T-helper 2 cell treated with Interferon-gamma antibody and Interleukin-4, amounts not matched to agents 5 μg/mL and 100 μg/mL, for 36 hours (primary cell): Measurements from ENCODE around the gene FAM171A1.

Source experiments
- DNase-seq: peaks from one replicate; pipeline ENCODE4 v3.0.0; 2021; ENCODE audit warnings: low spot score
- H3K27ac Mint-ChIP-seq: one replicate; pipeline ENCODE4 v1.8.0; 2021; ENCODE audit warnings: mild to moderate bottlenecking, mixed read lengths
- H3K27me3 Mint-ChIP-seq: one replicate; pipeline ENCODE4 v1.8.0; 2021; ENCODE audit warnings: low read depth, mixed read lengths
- H3K36me3 Mint-ChIP-seq: one replicate; pipeline ENCODE4 v1.8.0; 2021; ENCODE audit warnings: low read depth, mixed read lengths
- H3K4me1 Mint-ChIP-seq: one replicate; pipeline ENCODE4 v1.8.0; 2021; ENCODE audit warnings: low read depth, mixed read lengths
- H3K4me3 Mint-ChIP-seq: one replicate; pipeline ENCODE4 v1.8.0; 2022; ENCODE audit warnings: mild to moderate bottlenecking, moderate library complexity, mixed read lengths
- H3K9me3 Mint-ChIP-seq: one replicate; pipeline ENCODE4 v1.8.0; 2021; ENCODE audit warnings: mixed read lengths

FAM171A1 gene

DNA sequence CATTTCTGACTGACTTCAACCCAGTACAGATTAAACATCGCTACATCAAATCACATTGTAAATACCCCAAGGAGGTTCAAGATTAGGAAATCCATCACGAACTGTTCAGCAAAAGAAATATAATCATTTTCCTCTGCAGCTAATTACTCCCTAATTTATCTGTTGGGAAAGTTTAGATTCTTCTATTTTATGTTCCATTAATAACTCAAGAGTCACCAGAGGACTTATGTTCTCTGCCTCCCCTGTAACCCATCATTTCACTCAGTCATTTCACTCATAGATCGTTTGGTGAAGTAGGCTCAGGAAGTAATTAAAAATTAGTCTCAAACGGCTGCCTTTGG is 45.2 kb downstream of the FAM171A1 start:
- H3K27ac Mint-ChIP-seq = no peak overlapping the region
- peaks cover 3% of the 10 kb centered on the region for H3K4me1 Mint-ChIP-seq
- no peaks in the 10 kb centered on the region for H3K36me3 Mint-ChIP-seq
- no peak overlapping the region for H3K4me3 Mint-ChIP-seq
- DNase-seq = no peak
- no peaks in the 10 kb centered on the region for H3K9me3 Mint-ChIP-seq
- H3K27me3 Mint-ChIP-seq = peaks cover 9% of the 10 kb centered on the region

DNA sequence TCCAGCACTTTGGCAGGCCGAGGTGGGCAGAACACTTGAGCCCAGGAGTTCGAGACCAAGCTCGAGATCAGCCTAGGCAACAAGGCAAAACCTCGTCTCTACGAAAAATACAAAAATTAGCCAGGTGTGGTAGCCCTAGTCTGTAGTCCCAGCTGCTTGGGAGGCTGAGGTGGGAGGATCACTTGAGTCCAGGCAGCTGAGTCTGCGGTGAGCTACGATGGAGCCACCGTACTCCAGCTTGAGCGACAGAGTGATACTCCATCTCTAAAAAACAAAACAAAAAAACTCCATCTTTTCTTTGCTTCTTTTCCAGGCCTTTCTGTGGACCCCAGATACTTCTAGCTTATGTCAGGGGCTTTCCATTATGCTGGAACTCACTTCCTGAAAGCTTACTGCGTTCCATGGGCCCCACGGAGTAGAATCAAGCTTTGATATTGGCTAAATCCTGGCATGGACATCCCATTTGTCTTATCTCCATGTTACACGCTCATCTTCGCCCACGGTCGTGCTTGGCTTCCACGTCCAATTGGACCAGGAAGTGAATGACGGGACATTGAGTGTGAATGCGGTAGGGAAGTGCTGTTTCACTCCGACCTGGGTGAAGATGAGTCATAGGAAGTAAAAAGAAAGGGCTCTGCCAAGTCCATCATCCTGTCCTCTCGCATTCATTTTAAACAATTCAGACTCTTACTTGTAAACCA is 45.7 kb downstream of the FAM171A1 start:
- H3K9me3 Mint-ChIP-seq = no peaks in the 10 kb centered on the region
- no peak for DNase-seq
- no peak overlapping the region for H3K27ac Mint-ChIP-seq
- H3K27me3 Mint-ChIP-seq = peaks cover 9% of the 10 kb centered on the region
- H3K4me3 Mint-ChIP-seq = no peak overlapping the region
- H3K4me1 Mint-ChIP-seq = peaks cover 3% of the 10 kb centered on the region
- H3K36me3 Mint-ChIP-seq = no peaks in the 10 kb centered on the region

DNA sequence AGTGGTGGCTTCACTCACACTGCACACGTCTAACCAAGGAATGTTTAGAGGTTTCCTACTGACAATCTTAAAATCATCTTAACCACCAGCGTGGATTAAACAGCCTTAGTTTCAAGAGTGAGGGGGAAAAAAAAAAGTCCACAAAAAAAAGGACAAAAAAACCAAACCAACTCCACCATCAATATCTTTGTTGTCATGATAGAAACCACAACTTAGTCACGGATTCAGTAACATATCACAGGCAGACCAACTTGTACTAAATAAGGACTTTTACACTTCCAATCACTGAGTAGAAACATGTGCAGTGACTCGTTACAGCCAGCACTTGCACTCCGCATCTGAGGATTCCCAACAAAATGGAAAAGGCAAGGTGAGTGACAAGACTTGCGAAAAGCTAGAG is 46.5 kb downstream of the FAM171A1 start:
- no peaks in the 10 kb centered on the region for H3K9me3 Mint-ChIP-seq
- no peak overlapping the region for H3K27ac Mint-ChIP-seq
- no peak overlapping the region for H3K4me3 Mint-ChIP-seq
- peaks cover 3% of the 10 kb centered on the region for H3K4me1 Mint-ChIP-seq
- H3K27me3 Mint-ChIP-seq = peaks cover 9% of the 10 kb centered on the region
- no peak for DNase-seq
- no peaks in the 10 kb centered on the region for H3K36me3 Mint-ChIP-seq

DNA sequence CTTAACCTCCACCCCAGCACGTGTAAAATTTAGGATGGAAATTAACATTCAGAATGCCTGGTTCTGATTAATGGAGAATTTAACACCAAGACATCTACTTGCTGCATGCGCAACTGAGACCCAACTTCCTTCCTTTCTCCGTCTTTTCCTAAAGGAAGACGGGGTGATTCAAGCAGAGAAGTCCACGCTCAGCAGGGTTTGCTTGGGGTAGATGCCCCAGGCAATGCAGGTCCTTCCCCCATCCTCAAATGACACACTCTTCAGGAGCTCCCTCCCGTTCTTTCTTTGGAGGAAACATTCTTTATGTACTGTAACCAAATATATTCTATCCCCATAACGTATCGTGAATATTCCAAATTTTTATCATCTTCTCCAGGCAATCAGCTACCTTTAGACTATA is 47.0 kb downstream of the FAM171A1 start:
- Mint-ChIP-seq H3K9me3 (no peaks in the 10 kb centered on the region), H3K27ac (no peak overlapping the region), H3K36me3 (no peaks in the 10 kb centered on the region), H3K27me3 (peaks cover 9% of the 10 kb centered on the region), H3K4me1 (peaks cover 3% of the 10 kb centered on the region), H3K4me3 (no peak overlapping the region)
- no peak for DNase-seq

DNA sequence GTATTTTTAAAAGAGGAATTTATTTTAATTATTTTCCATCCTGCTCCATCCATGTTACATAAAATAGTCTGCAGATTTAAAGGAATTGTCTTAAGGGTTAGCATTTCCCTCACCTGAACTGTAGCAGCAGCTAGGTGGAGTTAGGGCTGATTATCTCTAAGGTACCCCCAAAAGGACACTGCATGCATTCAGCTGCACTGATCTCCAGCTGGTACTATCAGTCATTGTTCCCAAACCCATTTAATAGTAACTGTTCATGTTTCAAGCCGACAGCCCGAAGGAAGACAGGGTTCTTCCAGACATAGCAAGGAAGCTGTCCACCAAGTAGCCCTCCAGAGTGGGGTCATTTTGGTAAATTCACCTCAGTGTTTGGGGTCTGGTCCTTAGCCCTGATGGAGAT is 48.7 kb downstream of the FAM171A1 start:
- no peak overlapping the region for H3K27ac Mint-ChIP-seq

DNA sequence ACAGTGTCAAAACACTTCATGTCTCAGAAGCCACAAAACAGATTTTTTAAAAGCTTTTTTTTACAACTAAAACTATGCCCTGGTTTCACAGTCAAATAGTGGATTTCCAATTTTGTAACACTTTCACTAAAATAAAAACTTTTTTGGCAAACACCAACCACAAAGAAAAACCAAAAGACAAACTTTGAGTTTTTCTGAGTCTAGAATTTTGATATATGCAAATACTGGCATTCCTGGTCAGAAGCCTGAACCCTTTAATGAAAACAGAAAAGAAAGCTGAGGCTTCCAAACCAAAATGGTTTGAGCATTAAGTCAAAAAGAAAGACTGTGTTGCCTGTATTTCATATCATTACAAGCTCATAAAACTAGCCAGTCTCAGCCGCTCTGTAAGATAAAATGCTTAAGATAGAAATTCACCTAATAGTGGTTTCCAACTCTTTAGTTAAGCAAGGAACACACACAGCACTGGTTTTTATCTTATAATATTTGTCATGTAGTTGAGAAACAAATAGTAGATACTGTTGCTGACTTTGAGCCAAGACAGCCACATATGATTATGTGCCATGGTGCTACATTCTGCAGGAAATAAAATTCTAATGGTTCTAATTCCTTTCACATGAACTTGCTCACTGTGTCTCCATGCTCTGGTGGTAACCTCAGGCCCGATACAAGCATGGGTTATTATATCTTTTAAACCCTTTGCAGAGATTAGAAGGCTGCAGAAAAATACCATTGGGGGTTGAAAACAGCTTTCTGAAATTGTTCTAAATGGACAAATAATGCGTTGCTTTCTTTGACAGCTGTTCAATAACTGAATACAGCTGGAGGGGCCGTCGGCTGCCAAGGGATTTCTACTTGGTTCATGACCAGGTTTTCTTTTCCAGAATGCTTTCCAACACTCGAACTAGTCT is 49.4 kb downstream of the FAM171A1 start:
- DNase-seq = no peak
- peaks cover 3% of the 10 kb centered on the region for H3K4me1 Mint-ChIP-seq
- no peaks in the 10 kb centered on the region for H3K9me3 Mint-ChIP-seq
- H3K4me3 Mint-ChIP-seq = no peak overlapping the region
- H3K36me3 Mint-ChIP-seq = no peaks in the 10 kb centered on the region
- H3K27me3 Mint-ChIP-seq = peaks cover 9% of the 10 kb centered on the region
- H3K27ac Mint-ChIP-seq = no peak overlapping the region

More for the DNA sequence above, 48.7 kb downstream of the FAM171A1 start:
- H3K27me3 Mint-ChIP-seq = peaks cover 9% of the 10 kb centered on the region
- H3K4me1 Mint-ChIP-seq = peaks cover 3% of the 10 kb centered on the region
- H3K36me3 Mint-ChIP-seq = no peaks in the 10 kb centered on the region
- DNase-seq = no peak
- no peak overlapping the region for H3K4me3 Mint-ChIP-seq
- H3K9me3 Mint-ChIP-seq = no peaks in the 10 kb centered on the region

DNA sequence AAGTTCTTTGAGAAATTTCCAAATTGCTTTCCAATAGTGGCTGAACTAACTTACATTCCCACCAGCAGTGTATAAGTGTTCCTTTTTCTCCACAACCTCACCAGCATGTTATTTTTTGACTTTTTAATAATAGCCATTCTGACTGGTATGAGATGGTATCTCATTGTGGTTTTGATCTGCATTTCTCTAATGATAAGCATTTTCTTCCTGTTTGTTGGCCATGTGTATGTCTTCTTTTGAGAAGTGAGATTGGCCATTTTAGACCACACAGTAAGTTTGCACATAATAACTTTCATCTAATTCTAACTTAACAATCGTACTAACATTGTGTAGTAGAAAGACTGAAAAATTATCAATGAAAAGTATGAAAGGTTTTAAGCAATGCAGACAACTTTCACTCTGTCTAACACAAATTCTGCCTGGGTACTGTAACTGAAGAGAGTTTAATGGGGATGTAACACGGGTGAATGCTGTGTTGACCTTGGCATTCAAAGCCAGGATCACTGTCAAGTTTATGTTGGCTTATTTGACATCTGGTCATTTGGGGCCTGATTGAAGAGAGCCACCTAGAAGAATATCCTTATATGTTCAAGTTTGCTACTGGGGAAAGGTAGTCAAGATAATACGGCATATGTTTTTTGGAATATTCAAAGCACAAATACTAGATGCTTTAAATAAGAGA is 50.4 kb downstream of the FAM171A1 start:
- H3K27ac Mint-ChIP-seq = no peak overlapping the region
- H3K36me3 Mint-ChIP-seq = no peaks in the 10 kb centered on the region
- H3K4me1 Mint-ChIP-seq = peaks cover 3% of the 10 kb centered on the region
- H3K27me3 Mint-ChIP-seq = peaks cover 9% of the 10 kb centered on the region
- DNase-seq = no peak
- H3K4me3 Mint-ChIP-seq = no peak overlapping the region
- no peaks in the 10 kb centered on the region for H3K9me3 Mint-ChIP-seq

DNA sequence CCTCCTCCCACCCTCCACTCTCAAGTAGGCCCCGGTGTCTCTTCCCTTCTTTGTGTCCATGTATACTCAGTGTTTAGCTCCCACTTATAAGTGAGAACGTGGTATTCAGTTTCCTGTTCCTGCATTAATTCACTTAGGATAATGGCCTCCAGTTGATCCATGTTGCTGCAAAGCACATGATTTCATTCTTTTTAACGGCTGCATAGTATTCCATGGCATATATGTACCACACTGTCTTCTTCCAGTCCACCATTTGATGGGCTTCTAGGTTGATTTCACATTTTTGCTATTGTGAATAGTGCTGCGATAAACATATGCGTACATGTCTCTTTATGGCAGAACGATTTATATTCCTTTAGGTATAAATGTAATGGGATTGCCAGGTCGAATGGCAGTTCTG is 51.0 kb downstream of the FAM171A1 start:
- Mint-ChIP-seq H3K27me3 (peaks cover 9% of the 10 kb centered on the region), H3K9me3 (no peaks in the 10 kb centered on the region), H3K27ac (no peak overlapping the region), H3K4me1 (peaks cover 3% of the 10 kb centered on the region), H3K36me3 (no peaks in the 10 kb centered on the region), H3K4me3 (no peak overlapping the region)
- DNase-seq = no peak

DNA sequence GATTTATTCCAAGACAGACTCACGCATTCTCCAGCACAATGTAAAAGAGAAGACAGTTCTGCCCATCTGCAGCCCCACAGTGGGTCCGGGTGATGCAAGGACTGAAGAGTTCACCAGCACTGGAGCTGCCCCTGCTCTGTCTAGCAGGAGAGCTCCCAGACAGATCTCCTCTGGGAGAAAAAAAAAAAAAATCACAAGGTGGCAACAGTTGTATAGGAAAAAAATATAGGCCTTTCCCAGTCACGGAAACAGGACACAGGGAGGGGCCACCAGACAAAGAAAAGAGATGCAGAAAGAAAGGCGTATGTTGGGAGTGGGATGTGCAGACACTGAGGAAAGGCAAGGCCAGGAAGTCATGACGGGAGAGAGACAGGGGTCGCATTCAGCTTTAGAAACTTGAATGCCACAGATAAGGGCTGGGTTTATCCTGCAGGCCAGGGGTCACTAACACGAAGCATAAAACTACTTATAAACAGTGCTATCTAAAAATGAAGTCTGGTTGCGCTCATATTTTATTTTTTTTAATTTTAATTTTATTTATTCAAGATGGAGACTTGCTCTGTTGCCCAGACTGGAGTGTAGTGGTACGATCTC is 54.1 kb downstream of the FAM171A1 start:
- no peaks in the 10 kb centered on the region for H3K36me3 Mint-ChIP-seq
- no peaks in the 10 kb centered on the region for H3K9me3 Mint-ChIP-seq
- H3K4me1 Mint-ChIP-seq = peaks cover 2% of the 10 kb centered on the region
- H3K4me3 Mint-ChIP-seq = no peak overlapping the region
- peaks cover 2% of the 10 kb centered on the region for H3K27me3 Mint-ChIP-seq
- DNase-seq = no peak
- no peak overlapping the region for H3K27ac Mint-ChIP-seq

DNA sequence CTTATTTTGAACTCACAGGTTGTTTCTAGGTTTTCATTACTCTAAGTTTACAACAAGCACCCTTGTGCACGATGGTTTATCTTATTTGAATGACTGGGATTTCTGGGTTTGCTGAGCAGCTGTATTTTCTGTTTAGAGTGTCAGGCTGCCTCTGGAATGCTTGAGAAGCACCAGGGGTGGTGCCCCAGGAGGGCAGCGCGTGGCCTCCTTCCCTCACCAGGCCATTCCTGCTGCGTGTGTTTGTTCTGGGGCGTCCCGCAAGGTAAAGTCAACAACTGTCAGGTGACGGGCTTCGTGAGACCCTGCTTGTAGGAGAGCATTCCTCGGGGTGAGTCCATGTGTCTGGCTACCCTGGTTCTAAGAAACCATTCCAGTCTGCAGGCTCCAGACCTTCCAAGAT is 54.9 kb downstream of the FAM171A1 start:
- Mint-ChIP-seq H3K27ac (no peak overlapping the region), H3K4me3 (no peak overlapping the region), H3K4me1 (peaks cover 2% of the 10 kb centered on the region), H3K36me3 (no peaks in the 10 kb centered on the region), H3K9me3 (no peaks in the 10 kb centered on the region), H3K27me3 (peaks cover 2% of the 10 kb centered on the region)
- DNase-seq = no peak

DNA sequence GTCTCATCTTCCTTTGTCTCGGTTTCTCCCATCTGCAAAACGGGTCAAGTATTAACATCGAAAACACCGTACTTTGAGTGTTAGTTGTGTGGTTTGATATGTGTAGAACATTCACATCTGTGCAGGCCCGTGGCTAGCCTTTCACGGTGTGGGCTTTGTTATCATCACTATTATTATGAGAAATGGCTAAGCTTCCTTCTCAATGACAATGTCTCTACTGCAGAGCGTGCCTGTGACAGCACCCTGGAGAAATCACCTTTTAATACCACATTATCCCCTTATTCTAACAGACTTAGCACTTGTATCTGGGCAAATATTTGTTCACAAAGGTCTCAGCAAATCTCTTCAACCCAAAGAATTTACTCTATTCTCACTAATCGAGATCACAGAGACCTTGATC is 55.8 kb downstream of the FAM171A1 start:
- Mint-ChIP-seq H3K36me3 (no peaks in the 10 kb centered on the region), H3K9me3 (no peaks in the 10 kb centered on the region), H3K4me3 (no peak overlapping the region), H3K27ac (no peak overlapping the region), H3K27me3 (peaks cover 4% of the 10 kb centered on the region), H3K4me1 (peaks cover 2% of the 10 kb centered on the region)
- no peak for DNase-seq

DNA sequence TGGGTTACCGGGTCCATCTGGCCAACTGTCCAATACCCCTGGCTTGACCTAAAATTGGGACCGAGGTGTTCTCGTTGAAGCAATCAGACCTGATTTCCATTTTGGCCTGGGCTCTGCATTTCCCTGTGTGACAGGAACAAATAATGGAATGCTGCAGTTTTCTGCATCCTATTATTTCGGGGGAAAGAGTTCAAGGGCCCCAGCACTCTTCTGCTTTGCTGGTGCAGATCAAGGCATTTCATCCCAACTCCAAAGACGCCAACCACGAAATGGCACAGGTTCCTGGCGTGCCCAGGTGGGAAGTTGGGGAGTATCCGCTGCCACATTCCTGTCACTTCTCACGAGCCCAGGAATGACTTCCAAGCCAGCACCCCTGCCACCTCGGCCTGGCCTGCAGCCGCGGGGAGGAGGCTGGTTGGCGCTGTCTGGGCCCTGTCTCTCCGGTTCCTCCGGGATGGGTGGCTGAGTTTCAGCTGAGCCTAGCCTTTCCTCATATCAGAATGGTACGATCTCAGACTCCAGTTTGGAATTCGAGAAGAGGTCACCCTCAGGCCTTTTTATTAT is 56.5 kb downstream of the FAM171A1 start:
- DNase-seq = no peak
- peaks cover 4% of the 10 kb centered on the region for H3K27me3 Mint-ChIP-seq
- H3K4me3 Mint-ChIP-seq = no peak overlapping the region
- H3K4me1 Mint-ChIP-seq = peaks cover 2% of the 10 kb centered on the region
- H3K9me3 Mint-ChIP-seq = no peaks in the 10 kb centered on the region
- H3K36me3 Mint-ChIP-seq = no peaks in the 10 kb centered on the region
- H3K27ac Mint-ChIP-seq = no peak overlapping the region

DNA sequence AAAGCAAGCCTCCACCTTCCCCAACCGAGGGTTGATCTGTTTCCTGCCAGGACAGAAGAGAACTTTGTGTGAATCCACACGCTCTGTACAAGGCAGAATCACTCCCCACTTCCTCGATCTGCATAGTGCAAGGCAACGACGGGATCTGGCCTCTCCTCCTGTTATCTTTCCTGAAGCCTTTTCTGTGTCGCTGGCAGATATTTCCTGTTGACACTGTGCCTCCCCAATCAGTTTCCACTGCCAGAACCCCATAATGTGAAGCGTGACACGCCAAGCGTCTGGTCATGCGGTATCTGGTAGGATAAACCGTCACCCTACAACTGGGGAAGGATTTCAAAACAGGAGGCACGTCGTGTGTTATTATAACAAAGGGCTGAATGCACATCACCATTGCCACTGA is 57.2 kb downstream of the FAM171A1 start:
- Mint-ChIP-seq H3K4me1 (peaks cover 2% of the 10 kb centered on the region), H3K27me3 (peaks cover 4% of the 10 kb centered on the region), H3K36me3 (no peaks in the 10 kb centered on the region), H3K9me3 (no peaks in the 10 kb centered on the region), H3K27ac (no peak overlapping the region), H3K4me3 (no peak overlapping the region)
- no peak for DNase-seq
